Skin epidermis (tissue), 12 donors: ENCODE data around the gene TRIM31.
"Not testable (repeated sequence)": the region's sequence is repeated elsewhere in the genome, so short reads cannot be mapped to it uniquely, and the experiment has no call there.

Source experiments
- H3K27ac ChIP-seq, 21 experiments: fragments of 200-600 bp; sonication (generic) in 11 of 21; one replicate each; pipeline ENCODE4 v1.5.0; 2020; ENCODE audit warnings: mild to moderate bottlenecking in 3 of 21, inconsistent platforms in 2 of 21, moderate library complexity in 2 of 21
- H3K4me3 ChIP-seq, 7 experiments: fragments of 200-600 bp; sonication (generic) in 2 of 7; one replicate each; pipeline ENCODE4 v1.5.0; 2020; ENCODE audit warnings: inconsistent platforms in 2 of 7, mild to moderate bottlenecking in 2 of 7, moderate library complexity in 1 of 7

The TRIM31 gene

GRCh38 chr6:30150671-30151395 is 37.9 kb upstream of the TRIM31 start:
- H3K27ac ChIP-seq: no peak overlapping the region
- no peak overlapping the region for H3K4me3 ChIP-seq

GRCh38 chr6:30149858-30150550 is 37.1 kb upstream of the TRIM31 start:
- Histone ChIP-seq H3K4me3 (no peak overlapping the region), H3K27ac (no peak overlapping the region)

- H3K27ac ChIP-seq: no peak overlapping the region
- no peak overlapping the region for H3K4me3 ChIP-seq
Observed at GRCh38 chr6:30149234-30149633, 36.3 kb upstream of the TRIM31 start.

- Histone ChIP-seq H3K4me3 (no peak overlapping the region), H3K27ac (no peak overlapping the region)
Observed at GRCh38 chr6:30147096-30147495, 34.2 kb upstream of the TRIM31 start.

- no peak overlapping the region for H3K27ac ChIP-seq
- no peak overlapping the region for H3K4me3 ChIP-seq
Observed at GRCh38 chr6:30145818-30146217, 32.9 kb upstream of the TRIM31 start.

- Histone ChIP-seq H3K4me3 (no peak overlapping the region), H3K27ac (no peak overlapping the region)
Observed at GRCh38 chr6:30144811-30145210, 31.9 kb upstream of the TRIM31 start.

GRCh38 chr6:30143780-30144179 is 30.9 kb upstream of the TRIM31 start:
- H3K4me3 ChIP-seq: no peak overlapping the region
- H3K27ac ChIP-seq: no peak overlapping the region

- Histone ChIP-seq H3K27ac (no peak overlapping the region), H3K4me3 (no peak overlapping the region)
Observed at GRCh38 chr6:30142665-30143064, 29.8 kb upstream of the TRIM31 start.

GRCh38 chr6:30140240-30140639 is 27.4 kb upstream of the TRIM31 start:
- H3K27ac ChIP-seq, H3K4me3 ChIP-seq: not testable (repeated sequence)

GRCh38 chr6:30136570-30137286 is 23.8 kb upstream of the TRIM31 start:
- H3K4me3 ChIP-seq: no peak overlapping the region
- no peak overlapping the region for H3K27ac ChIP-seq

- H3K27ac ChIP-seq: no peak within 1 kb of the TSS
- H3K4me3 ChIP-seq: no peak within 1 kb of the TSS
Observed at GRCh38 chr6:30135757-30136156, 22.9 kb upstream of the TRIM31 start, which contains the start of gene TRIM40. TSS of gene TRIM40 (plus strand) at chr6:30136140. CDS start at chr6:30137037, 897 bp downstream.

- H3K27ac ChIP-seq: no peak overlapping the region
Observed at GRCh38 chr6:30135147-30135546, 22.3 kb upstream of the TRIM31 start.

GRCh38 chr6:30131947-30132497 is 19.1 kb upstream of the TRIM31 start:
- Histone ChIP-seq H3K4me3 (no peak overlapping the region), H3K27ac (no peak overlapping the region)

More at GRCh38 chr6:30135147-30135546, 22.3 kb upstream of the TRIM31 start:
- H3K4me3 ChIP-seq: no peak overlapping the region

- Histone ChIP-seq H3K4me3 (no peak overlapping the region), H3K27ac (no peak overlapping the region)
Observed at GRCh38 chr6:30130887-30131862, 18.3 kb upstream of the TRIM31 start.

- H3K4me3 ChIP-seq: no peak overlapping the region
- H3K27ac ChIP-seq: no peak overlapping the region
Observed at GRCh38 chr6:30130179-30130679, 17.3 kb upstream of the TRIM31 start.

- Histone ChIP-seq H3K4me3 (no peak overlapping the region), H3K27ac (no peak overlapping the region)
Observed at GRCh38 chr6:30129265-30130178, 16.6 kb upstream of the TRIM31 start.

- Histone ChIP-seq H3K27ac (no peak overlapping the region), H3K4me3 (peak overlapping the region in 1 of 7 experiments; percentile 7)
Observed at GRCh38 chr6:30127238-30128093, 14.6 kb upstream of the TRIM31 start.
